Endothelial cell of umbilical vein (primary cell): Measurements from ENCODE around the gene RFESD. TPM values are rescaled to one million over a fixed set of nuclear protein-coding genes. Genes with fewer than 3 reads are reported as not detected.

Experiments
- BruUV-seq: library from RNA; stranded (reverse); fragments of 400-500 nt; replicated peaks from 2 replicates; lab custom pipeline; 2021; lab: Mats Ljungman, UMichigan
- CTCF ChIA-PET: fragments of 300-600, 350-600 bp; sonication (Branson Sonifier 250); formaldehyde crosslinking; loops from one replicate; lab custom pipeline; 2021; ENCODE audit warnings: antibody characterized with exemption, inconsistent platforms; lab: Charles Lee
- POLR2A ChIA-PET: fragments of 300-600, 350-600 bp; sonication (Branson Sonifier 250); formaldehyde crosslinking; loops from one replicate; lab custom pipeline; 2021; ENCODE audit warnings: antibody characterized with exemption, inconsistent platforms; lab: Charles Lee
- DNase-seq: peaks from one replicate; pipeline ENCODE4 v3.0.0-alpha.2; 2011; ENCODE audit warnings: low read depth, low spot score
- FAIRE-seq: peaks from 2 replicates; lab custom pipeline; 2011; peaks lifted over from hg19 to GRCh38; lab: Jason Lieb, UNC
- H2AFZ ChIP-seq: 2 replicates; pipeline ENCODE4 v1.6.0; 2012; ENCODE audit warnings: low read depth, low read length, control low read depth, inconsistent platforms
- H3K27ac ChIP-seq: 2 replicates; pipeline ENCODE4 v1.5.1; 2011; ENCODE audit warnings: low read depth, mild to moderate bottlenecking, control low read depth, low read length, moderate library complexity; ENCODE audit not compliant: insufficient read depth
- H3K27me3 ChIP-seq, 2 experiments: 2 replicates each; pipeline versions ENCODE4 v1.6.0 to v1.6.1; 2011; ENCODE audit warnings: low read length in 2 of 2, mixed read lengths in 1 of 2; ENCODE audit not compliant: control insufficient read depth in 2 of 2, insufficient read depth in 2 of 2
- H3K36me3 ChIP-seq, 2 experiments: 2 replicates in 1 of 2; 3 replicates in 1 of 2; pipeline ENCODE4 v1.5.1; 2011; ENCODE audit warnings: low read length in 2 of 2, mild to moderate bottlenecking in 1 of 2, moderate library complexity in 1 of 2; ENCODE audit not compliant: control insufficient read depth in 2 of 2, insufficient read depth in 2 of 2; ENCODE audit errors: extremely low read depth in 1 of 2
- H3K4me1 ChIP-seq: 3 replicates; pipeline ENCODE4 v1.5.1; 2011; ENCODE audit warnings: mild to moderate bottlenecking, low read length; ENCODE audit not compliant: control insufficient read depth, insufficient read depth; ENCODE audit errors: extremely low read depth
- H3K4me2 ChIP-seq: 2 replicates; pipeline ENCODE4 v1.6.1; 2011; ENCODE audit warnings: low read length, control low read depth, mixed read lengths; ENCODE audit not compliant: insufficient read depth
- H3K4me3 ChIP-seq, 3 experiments: fragments of 200-600 bp in 1 of 3; sonication (generic), shearing (Covaris generic) in 1 of 3; replicated peaks in 1 of 3; 2 replicates each; pipeline ENCODE4 v1.5.1; 2011 to 2016; ENCODE audit warnings: control low read depth in 3 of 3, low read length in 3 of 3, mild to moderate bottlenecking in 2 of 3, inconsistent platforms in 1 of 3, low read depth in 1 of 3, moderate library complexity in 1 of 3; ENCODE audit not compliant: insufficient read depth in 1 of 3
- H3K79me2 ChIP-seq: 2 replicates; pipeline ENCODE4 v1.6.0; 2012; ENCODE audit warnings: low read length, inconsistent platforms; ENCODE audit not compliant: control insufficient read depth, insufficient read depth
- H3K9ac ChIP-seq: replicated peaks from 2 replicates; pipeline ENCODE3; 2011; ENCODE audit warnings: low read length, control low read depth; ENCODE audit not compliant: insufficient read depth; ENCODE audit errors: extremely low read depth
- H3K9me1 ChIP-seq: replicated peaks from 3 replicates; pipeline ENCODE4 v1.6.0; 2011; ENCODE audit warnings: mild to moderate bottlenecking, low read length; ENCODE audit not compliant: control insufficient read depth, insufficient read depth; ENCODE audit errors: extremely low read depth
- H3K9me3 ChIP-seq: replicated peaks from 2 replicates; pipeline ENCODE4 v1.5.1; 2012; ENCODE audit warnings: low read length, inconsistent platforms; ENCODE audit not compliant: control insufficient read depth, insufficient read depth
- H4K20me1 ChIP-seq: replicated peaks from 2 replicates; pipeline ENCODE3; 2011; ENCODE audit warnings: mild to moderate bottlenecking, low read length; ENCODE audit not compliant: control insufficient read depth, insufficient read depth; ENCODE audit errors: extremely low read depth
- CTCF ChIP-seq, 2 donors: IDR thresholded peaks; 1 replicate in 1 of 2; 2 replicates in 1 of 2; pipeline ENCODE4 v1.5.1; 2011; ENCODE audit warnings: low read length in 2 of 2, mild to moderate bottlenecking in 2 of 2, moderate library complexity in 2 of 2, control low read depth in 1 of 2, inconsistent platforms in 1 of 2, low read depth in 1 of 2; ENCODE audit not compliant: insufficient read depth in 1 of 2; ENCODE audit errors: extremely low read depth in 1 of 2
- EZH2 ChIP-seq: IDR thresholded peaks from 2 replicates; pipeline ENCODE4 v1.6.1; 2012; ENCODE audit warnings: borderline replicate concordance, low read depth, mild to moderate bottlenecking, moderate library complexity, low read length, inconsistent platforms; ENCODE audit not compliant: severe bottlenecking
- FOS ChIP-seq: IDR thresholded peaks from 2 replicates; pipeline ENCODE4 v1.6.1; 2011; ENCODE audit warnings: mild to moderate bottlenecking, low read length, moderate library complexity, borderline replicate concordance; ENCODE audit not compliant: insufficient read depth
- GATA2 ChIP-seq: IDR thresholded peaks from 2 replicates; pipeline ENCODE4 v1.7.0; 2011; ENCODE audit warnings: low read depth, mild to moderate bottlenecking, moderate library complexity, mixed read lengths, low read length; ENCODE audit not compliant: insufficient read length, insufficient read depth
- JUN ChIP-seq: IDR thresholded peaks from 2 replicates; pipeline ENCODE4 v1.6.1; 2011; ENCODE audit warnings: borderline replicate concordance, low read depth; ENCODE audit not compliant: insufficient read length, insufficient read depth
- MYC ChIP-seq: IDR thresholded peaks from one replicate; pipeline ENCODE4 v1.6.1; 2011; ENCODE audit warnings: mild to moderate bottlenecking, low read depth, low read length
- POLR2A ChIP-seq: IDR thresholded peaks from 2 replicates; pipeline ENCODE4 v1.6.1; 2012; ENCODE audit warnings: low read depth, mild to moderate bottlenecking, control low read depth, low read length
- POLR2AphosphoS5 ChIP-seq: IDR thresholded peaks from 2 replicates; pipeline ENCODE4 v1.6.1; 2012; ENCODE audit warnings: low read depth, mild to moderate bottlenecking, control low read depth, low read length, moderate library complexity; ENCODE audit not compliant: insufficient read depth
- dilution Hi-C: fragments of 300-500 bp; cut with MboI; formaldehyde crosslinking; loops from one replicate; pipeline ENCODE4 v1.15.0; 2019; ENCODE audit warnings: low sequenced_read_pairs; ENCODE audit not compliant: extremely low pct_ligation_motif_present
- intact Hi-C: fragments of 100-400 bp; cut with micrococcal nuclease; formaldehyde crosslinking; loops from one replicate; pipeline ENCODE4 v1.10.0; 2022
- polyA plus RNA-seq, 4 experiments: library from polyadenylated mRNA; depleted of rRNA in 3 of 4; stranded (reverse) in 3 of 4; unstranded in 1 of 4; fragments of >200 nt; gene quantifications; 2 replicates each; pipeline versions ENCODE4 v1.2.1 to v1.2.3, GENCODE V29; 2011 to 2012; ENCODE audit warnings: missing spikeins in 1 of 4
- total RNA-seq: library from RNA; stranded (reverse); gene quantifications from 2 replicates; pipeline ENCODE4 v1.2.3, GENCODE V29; 2021
- TF ChIP-seq, protein P1 (sequence below): IDR thresholded peaks from 2 replicates; pipeline ENCODE4 v1.6.1; 2011; ENCODE audit not compliant: insufficient read depth, insufficient read length

Gene RFESD
- total and polyA plus RNA-seq, 2 donors (not counting 3 experiments of a cell fraction or from before 2014, with no cell fraction given): 0.88 to 2.0 TPM

DNA sequence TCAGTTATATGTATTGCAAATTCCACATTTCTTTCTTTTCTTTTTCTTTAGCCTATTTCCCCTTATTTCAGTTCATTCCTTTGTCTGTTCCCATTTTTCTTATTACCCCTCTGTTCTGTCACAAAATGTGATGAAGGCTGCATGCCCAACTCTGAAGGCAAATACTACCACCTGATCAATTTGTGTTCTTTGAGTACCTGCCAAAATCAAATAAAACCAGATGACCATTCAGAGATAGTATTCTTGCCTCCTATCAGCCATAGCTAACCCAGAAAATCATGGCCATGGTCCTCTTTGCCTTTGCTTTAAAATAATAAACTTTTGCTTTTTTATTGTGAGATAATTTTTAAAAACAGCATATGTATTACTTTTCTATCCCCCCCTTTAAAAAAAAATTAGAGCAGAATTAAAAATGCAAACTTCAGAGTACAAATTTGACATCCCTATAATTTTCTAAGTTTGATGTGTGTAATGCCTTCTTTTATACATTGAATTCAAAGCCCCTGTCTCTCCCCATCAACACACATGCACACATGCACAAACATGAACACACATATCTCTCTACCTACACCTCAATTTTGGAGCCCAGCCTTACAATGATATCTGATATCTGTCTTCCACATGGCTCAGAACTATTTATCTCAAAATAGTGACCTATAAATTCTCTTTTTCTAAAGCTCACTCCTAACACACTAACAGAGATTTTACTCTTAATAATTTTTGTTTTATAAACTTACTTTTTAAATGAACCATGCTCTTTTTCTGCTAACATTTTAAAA, 3.5 kb downstream of the RFESD start:
- Histone ChIP-seq H3K36me3 (no peaks in the 10 kb centered on the region), H3K4me3 (no peak overlapping the region), H3K79me2 (no peaks in the 10 kb centered on the region), H3K27ac (no peak overlapping the region), H3K4me1 (peaks cover 9% of the 10 kb centered on the region), H3K9me1 (no peaks in the 10 kb centered on the region), H4K20me1 (no peaks in the 10 kb centered on the region), H3K4me2 (no peak overlapping the region), H3K27me3 (no peaks in the 10 kb centered on the region), H2AFZ (no peak overlapping the region), H3K9me3 (no peaks in the 10 kb centered on the region), H3K9ac (no peak overlapping the region)
- ChIA-PET POLR2A (no interaction called here), CTCF (interaction anchor here (1.0 to 1.1 kb wide), 2 partner anchors 19 to 131 kb away, joined by 3 read pairs; no protein-coding TSS in a partner anchor)
- FAIRE-seq (peak; percentile 38), DNase-seq (no peak)
- intact Hi-C loops: loop anchor here (5.0 to 10.0 kb wide), 2 partner anchors 312 to 945 kb away; partner anchors contain the start of gene ELL2
- dilution Hi-C loops: loop anchor here (25.0 kb wide), 1 partner anchor 187 kb away; no protein-coding TSS in a partner anchor
- TF ChIP-seq FOS: no peak
- TF ChIP-seq POLR2A: no peak
- TF ChIP-seq, protein P1, sequence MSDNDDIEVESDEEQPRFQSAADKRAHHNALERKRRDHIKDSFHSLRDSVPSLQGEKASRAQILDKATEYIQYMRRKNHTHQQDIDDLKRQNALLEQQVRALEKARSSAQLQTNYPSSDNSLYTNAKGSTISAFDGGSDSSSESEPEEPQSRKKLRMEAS: no peak
- no peak for TF ChIP-seq CTCF (IDR thresholded peaks at IDR 0.05; ENCODE audit: extremely low read depth in 1 of 2, insufficient read depth in 1 of 2, low read depth in 1 of 2, low read length in 2 of 2)
- TF ChIP-seq EZH2: no peak
- TF ChIP-seq POLR2AphosphoS5: no peak
- no peak for TF ChIP-seq MYC
- TF ChIP-seq JUN: no peak
- TF ChIP-seq GATA2: no peak
- BruUV-seq: no TSS peak
